ENCODE data around the gene KCTD19. TPM values are rescaled to one million over a fixed set of nuclear protein-coding genes. Genes with fewer than 3 reads are reported as not detected.

Gene KCTD19
- polyA plus RNA-seq, 1 donor (not counting 4 experiments of a cell fraction or from before 2014, with no cell fraction given): not detected

- H3K4me2 ChIP-seq (ENCODE audit: control insufficient read depth, extremely low read depth, insufficient read depth, low read depth, low read length): no peak overlapping the region
- FAIRE-seq: no peak
- no peaks in the 10 kb centered on the region for H3K9me1 ChIP-seq (ENCODE audit: control insufficient read depth, extremely low read depth, insufficient read depth, low read length)
Measured at GRCh38 chr16:67346341-67346740, 19.8 kb upstream of the KCTD19 start.

GRCh38 chr16:67345401-67345800 is 18.9 kb upstream of the KCTD19 start:
- Histone ChIP-seq H3K9ac (ENCODE audit: control insufficient read depth, extremely low read depth, insufficient read depth, low read length) (no peak overlapping the region), H3K4me3 (ENCODE audit: control insufficient read depth in 2 of 3, extremely low read depth in 1 of 3, insufficient read depth in 2 of 3, low read depth in 1 of 3, low read length in 3 of 3) (no peak overlapping the region), H3K4me1 (ENCODE audit: control insufficient read depth, extremely low read depth, insufficient read depth, low read length) (no peaks in the 10 kb centered on the region), H4K20me1 (ENCODE audit: control insufficient read depth, extremely low read depth, insufficient read depth, low read length) (no peaks in the 10 kb centered on the region), H3K36me3 (ENCODE audit: control insufficient read depth in 2 of 2, extremely low read depth in 1 of 2, insufficient read depth in 2 of 2, low read length in 2 of 2) (no peaks in the 10 kb centered on the region), H3K27me3 (ENCODE audit: control insufficient read depth, extremely low read depth, insufficient read depth, low read length) (no peaks in the 10 kb centered on the region), H3K4me2 (ENCODE audit: control insufficient read depth, extremely low read depth, insufficient read depth, low read depth, low read length) (no peak overlapping the region), H3K27ac (ENCODE audit: control insufficient read depth, insufficient read depth, low read length) (no peak overlapping the region), H3K9me1 (ENCODE audit: control insufficient read depth, extremely low read depth, insufficient read depth, low read length) (no peaks in the 10 kb centered on the region), H2AFZ (ENCODE audit: control insufficient read depth, low read length) (no peak overlapping the region), H3K9me3 (ENCODE audit: control insufficient read depth, low read depth, low read length) (no peaks in the 10 kb centered on the region), H3K79me2 (ENCODE audit: control insufficient read depth, insufficient read depth, low read length) (no peaks in the 10 kb centered on the region)
- DNase-seq (ENCODE audit: low read depth, low spot score): no peak
- TF ChIP-seq, protein P1, sequence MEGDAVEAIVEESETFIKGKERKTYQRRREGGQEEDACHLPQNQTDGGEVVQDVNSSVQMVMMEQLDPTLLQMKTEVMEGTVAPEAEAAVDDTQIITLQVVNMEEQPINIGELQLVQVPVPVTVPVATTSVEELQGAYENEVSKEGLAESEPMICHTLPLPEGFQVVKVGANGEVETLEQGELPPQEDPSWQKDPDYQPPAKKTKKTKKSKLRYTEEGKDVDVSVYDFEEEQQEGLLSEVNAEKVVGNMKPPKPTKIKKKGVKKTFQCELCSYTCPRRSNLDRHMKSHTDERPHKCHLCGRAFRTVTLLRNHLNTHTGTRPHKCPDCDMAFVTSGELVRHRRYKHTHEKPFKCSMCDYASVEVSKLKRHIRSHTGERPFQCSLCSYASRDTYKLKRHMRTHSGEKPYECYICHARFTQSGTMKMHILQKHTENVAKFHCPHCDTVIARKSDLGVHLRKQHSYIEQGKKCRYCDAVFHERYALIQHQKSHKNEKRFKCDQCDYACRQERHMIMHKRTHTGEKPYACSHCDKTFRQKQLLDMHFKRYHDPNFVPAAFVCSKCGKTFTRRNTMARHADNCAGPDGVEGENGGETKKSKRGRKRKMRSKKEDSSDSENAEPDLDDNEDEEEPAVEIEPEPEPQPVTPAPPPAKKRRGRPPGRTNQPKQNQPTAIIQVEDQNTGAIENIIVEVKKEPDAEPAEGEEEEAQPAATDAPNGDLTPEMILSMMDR (optimal IDR thresholded peaks at IDR 0.05 in 1 of 3, IDR thresholded peaks at IDR 0.05 in 1 of 3, conservative IDR thresholded peaks at IDR 0.05 in 1 of 3; ENCODE audit: extremely low read depth in 1 of 3, insufficient read depth in 2 of 3, low read length in 3 of 3): no peak
- no peak for TF ChIP-seq EZH2 (IDR thresholded peaks at IDR 0.05; ENCODE audit: low read length)
- dilution Hi-C loops (cut with MboI; ENCODE audit: extremely low pct_ligation_motif_present, low sequenced_read_pairs): no loop called here
- no peak for FAIRE-seq

More at GRCh38 chr16:67346341-67346740, 19.8 kb upstream of the KCTD19 start:
- no peak for DNase-seq (ENCODE audit: low read depth, low spot score)
- no peak overlapping the region for H3K27ac ChIP-seq (ENCODE audit: control insufficient read depth, insufficient read depth, low read length)
- H2AFZ ChIP-seq (ENCODE audit: control insufficient read depth, low read length): no peak overlapping the region
- no peak overlapping the region for H3K9ac ChIP-seq (ENCODE audit: control insufficient read depth, extremely low read depth, insufficient read depth, low read length)
- no peaks in the 10 kb centered on the region for H3K36me3 ChIP-seq (ENCODE audit: control insufficient read depth in 2 of 2, extremely low read depth in 1 of 2, insufficient read depth in 2 of 2, low read length in 2 of 2)
- H4K20me1 ChIP-seq (ENCODE audit: control insufficient read depth, extremely low read depth, insufficient read depth, low read length): no peaks in the 10 kb centered on the region
- no peak overlapping the region for H3K4me3 ChIP-seq (ENCODE audit: control insufficient read depth in 2 of 3, extremely low read depth in 1 of 3, insufficient read depth in 2 of 3, low read depth in 1 of 3, low read length in 3 of 3)
- no peaks in the 10 kb centered on the region for H3K27me3 ChIP-seq (ENCODE audit: control insufficient read depth, extremely low read depth, insufficient read depth, low read length)
- H3K4me1 ChIP-seq (ENCODE audit: control insufficient read depth, extremely low read depth, insufficient read depth, low read length): no peaks in the 10 kb centered on the region
- no peaks in the 10 kb centered on the region for H3K79me2 ChIP-seq (ENCODE audit: control insufficient read depth, insufficient read depth, low read length)
- dilution Hi-C loops (cut with MboI; ENCODE audit: extremely low pct_ligation_motif_present, low sequenced_read_pairs): no loop called here
- no peaks in the 10 kb centered on the region for H3K9me3 ChIP-seq (ENCODE audit: control insufficient read depth, low read depth, low read length)
- TF ChIP-seq, protein P1 (optimal IDR thresholded peaks at IDR 0.05 in 1 of 3, IDR thresholded peaks at IDR 0.05 in 1 of 3, conservative IDR thresholded peaks at IDR 0.05 in 1 of 3; ENCODE audit: extremely low read depth in 1 of 3, insufficient read depth in 2 of 3, low read length in 3 of 3): no peak
- TF ChIP-seq EZH2 (IDR thresholded peaks at IDR 0.05; ENCODE audit: low read length): no peak

Measured in keratinocyte (primary cell).